GM21360 (cell line): ENCODE data around the gene PRR15L.

Experiments
- ATAC-seq: cut with Tn5 transposase; IDR thresholded peaks from one replicate; pipeline ENCODE4 v1.9.1; 2021; ENCODE audit warnings: mild to moderate bottlenecking, moderate library complexity; ENCODE audit not compliant: unreplicated experiment

The PRR15L gene

DNA sequence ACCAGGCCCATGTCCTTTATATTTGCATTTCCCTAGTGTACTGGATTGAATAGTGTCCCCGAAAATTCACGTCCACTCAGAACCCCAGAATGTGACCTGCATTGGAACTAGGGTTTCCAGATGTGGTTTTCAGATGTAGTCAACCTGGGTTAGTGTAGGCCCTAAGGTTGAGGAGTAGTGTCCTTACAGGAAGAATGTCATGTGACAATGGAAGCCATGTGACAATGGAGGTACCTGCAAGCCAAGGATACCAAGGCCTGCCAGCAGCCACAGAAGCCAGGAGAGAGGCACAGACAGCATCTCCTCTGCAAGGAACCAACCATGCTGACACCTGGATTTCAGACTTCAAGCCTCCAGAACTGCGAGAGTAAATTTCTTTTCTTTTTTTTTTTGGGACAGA, 5.2 kb upstream of the PRR15L start:
- ATAC-seq: no peak

GRCh38 chr17:47961406-47961805, 3.7 kb upstream of the PRR15L start:
- ATAC-seq: no peak

DNA sequence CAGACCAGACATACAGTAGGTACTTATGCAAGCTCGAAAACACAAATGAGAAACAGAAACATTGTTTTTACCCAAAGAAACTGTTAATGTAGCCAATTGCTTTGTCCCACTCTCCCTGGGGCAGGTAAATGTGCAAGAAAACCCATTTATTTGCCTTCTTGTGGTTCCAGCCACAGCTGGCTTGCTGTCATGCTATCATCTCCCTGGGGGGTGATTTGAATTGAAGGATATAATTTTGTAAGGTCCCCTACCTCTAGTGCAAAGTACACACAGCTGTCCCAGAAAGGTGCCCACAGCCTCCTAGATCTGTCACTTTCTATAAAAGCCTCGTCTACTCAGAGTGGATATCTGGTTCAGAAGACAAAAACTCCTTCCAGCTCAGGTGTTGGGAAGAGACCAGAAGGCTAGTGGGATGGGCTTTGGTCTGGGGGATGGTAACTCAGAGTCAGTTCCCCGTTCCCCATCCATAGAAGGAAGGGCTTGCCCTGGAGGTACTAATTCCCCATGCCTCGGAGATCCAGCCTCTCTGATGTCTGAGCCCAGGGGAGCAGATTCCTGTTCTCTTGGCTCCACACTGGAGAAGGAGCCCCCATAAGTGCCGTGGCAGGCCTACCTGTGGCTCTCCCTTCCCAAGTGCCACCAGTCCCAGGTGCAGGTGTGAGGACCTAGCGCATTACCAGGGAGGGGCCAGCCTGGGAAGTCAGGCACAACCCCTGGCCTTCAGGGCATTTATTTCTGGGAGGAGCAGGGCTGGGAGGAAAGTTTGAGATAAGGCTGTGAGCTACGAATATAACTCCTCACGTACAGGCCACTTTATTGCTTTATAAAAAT, 2.4 kb upstream of the PRR15L start:
- no peak for ATAC-seq

DNA sequence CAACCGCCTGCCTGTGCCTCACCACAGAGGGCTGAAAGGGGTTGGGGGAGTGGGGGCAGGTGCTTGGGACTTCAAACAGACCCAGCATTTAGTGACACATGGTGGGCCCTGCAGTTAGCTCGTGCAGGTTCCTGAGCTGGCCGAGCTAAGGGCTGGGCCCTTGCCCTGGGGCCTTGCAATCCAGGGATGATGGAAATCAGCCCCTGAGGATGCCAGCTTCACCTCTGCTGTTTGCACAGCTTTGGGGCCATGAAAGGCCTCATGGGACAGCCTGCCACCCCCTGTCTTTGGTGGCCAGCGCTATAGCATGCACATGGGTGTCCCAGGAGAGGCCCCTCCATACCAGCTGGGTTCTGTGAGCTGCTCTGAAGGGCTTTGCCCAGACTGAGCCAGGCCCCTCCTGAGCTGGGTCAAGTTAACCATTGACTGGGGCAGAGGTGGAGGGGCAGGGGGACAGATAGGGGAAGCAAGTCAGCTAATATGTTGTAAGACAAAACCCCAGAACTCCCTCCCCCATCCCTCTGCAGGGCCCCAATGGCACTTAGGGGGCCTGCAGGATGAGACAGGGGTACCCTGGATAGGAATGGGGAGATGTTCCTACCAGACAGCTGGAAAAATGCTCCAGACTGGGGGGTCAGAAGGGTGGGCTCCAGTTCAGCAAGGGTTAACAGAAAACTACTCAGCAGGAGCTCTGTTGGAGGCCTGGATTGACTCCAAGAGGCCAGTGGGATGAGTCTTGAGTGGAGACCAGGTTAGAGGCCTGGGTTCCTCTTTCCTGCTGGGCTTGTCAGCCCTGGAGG, 692 bp downstream of the PRR15L start:
- no peak for ATAC-seq

DNA sequence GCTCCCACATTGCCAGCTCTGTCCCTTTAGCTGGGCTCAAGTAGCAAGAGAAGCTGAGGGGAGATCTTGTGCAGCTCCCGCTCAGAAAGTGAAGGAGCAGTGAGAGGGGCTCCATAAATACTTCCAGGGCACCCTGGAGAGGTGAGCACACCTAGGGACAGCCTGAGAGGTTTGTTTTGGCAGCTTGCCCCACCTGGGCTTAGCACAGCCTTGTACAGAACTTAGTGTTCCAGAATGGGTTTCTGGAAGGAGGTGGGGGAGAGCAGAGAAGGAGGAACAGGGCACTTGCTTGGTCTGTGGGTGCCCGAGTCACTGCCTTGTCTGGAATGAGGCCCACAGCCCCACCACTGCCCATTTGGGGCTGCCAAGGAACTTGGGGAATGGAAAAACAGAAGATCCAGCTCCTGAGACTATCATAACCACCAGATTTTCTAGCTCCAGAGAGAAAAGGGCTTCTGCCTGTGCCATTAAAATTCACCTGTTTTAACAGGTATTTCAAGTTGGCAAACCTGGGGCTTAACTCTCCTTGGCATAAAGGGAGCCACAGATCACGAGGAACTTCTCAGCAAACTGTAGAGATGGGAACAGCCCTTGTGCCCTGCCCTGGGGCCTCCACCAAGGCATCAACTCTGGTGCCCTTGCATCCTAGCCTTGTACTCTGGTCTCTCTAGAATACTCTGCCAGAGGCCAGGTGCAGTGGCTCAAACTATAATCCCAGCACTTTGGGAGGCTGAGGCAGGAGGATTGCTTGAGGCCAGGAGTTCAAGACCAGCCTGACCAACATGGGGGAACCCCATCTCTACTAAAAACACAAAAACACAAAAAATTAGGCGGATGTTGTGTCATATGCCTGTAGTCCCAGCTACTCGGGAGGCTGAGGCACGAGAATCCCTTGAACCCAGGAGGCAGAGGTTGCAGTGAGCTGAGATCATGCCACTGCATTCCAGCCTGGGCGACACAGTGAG, 1.9 kb downstream of the PRR15L start:
- ATAC-seq: no peak

DNA sequence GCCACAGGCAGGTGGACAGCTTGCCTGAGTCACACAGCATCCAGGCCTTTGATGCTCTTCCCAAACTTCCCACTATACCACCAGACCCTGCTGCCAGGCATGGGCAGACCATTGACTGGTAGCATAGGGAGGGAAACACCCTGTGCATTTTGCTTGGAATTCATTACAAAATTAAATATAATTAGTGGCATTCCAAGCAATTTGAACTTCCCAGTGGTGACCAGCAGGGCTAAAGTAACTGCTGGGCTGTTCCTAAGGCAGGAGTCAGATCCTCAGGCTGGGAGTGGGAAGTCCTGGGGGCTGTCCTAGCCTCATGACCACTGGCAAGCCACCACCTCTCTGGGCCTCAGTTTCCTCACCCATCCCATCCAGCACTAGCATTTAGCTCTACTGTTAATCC, 3.8 kb downstream of the PRR15L start:
- no peak for ATAC-seq

GRCh38 chr17:47952171-47953021, 5.3 kb downstream of the PRR15L start:
- ATAC-seq: no peak

DNA sequence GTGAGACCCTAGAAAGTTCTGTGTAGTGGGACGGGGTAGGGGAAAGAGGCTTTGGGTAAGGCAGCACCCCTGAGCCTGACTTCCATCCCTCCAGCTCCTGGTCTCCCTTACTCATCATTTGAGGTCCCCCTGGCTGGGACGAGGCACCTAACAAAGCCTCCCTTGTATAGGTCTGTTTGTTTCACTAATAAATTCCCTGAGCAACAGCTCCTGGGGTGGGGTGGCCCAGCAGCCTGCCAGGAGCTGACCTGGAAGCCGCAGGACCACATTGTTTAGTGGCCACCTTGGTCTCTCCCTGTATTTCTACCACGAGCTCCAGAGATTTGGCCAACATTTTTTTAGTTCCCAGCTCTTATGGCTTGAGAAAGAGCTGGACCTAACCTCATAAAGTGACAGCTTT, 7.2 kb downstream of the PRR15L start:
- no peak for ATAC-seq

GRCh38 chr17:47949946-47950345, 7.7 kb downstream of the PRR15L start:
- peak; percentile 27 for ATAC-seq

DNA sequence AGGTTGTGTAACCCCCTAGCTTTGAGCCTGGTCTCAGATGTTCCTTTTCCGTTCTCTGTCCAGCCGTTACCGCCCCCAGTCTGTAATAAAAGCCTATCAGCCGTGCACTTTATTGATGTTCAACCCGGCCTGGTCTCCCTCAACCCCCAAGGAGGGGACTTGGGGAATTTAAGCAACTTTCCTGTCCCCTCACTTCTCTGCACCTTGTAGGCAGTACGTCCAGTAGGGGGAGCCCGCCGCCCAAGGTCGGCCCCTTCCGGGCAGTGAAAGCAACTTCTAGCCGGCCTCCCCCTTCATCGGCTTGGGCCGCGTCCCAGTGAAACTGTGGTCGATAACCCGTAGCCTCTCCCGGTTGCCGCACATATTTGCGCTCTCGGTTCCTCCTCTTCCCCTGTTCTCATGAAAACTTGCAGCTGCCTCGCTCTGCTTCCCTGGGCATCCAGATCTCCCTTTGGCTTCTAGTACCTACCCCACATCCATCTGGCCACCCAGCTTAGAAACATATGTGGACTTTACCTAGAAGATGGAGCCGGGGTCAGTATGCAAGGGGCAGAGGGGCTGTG, 8.4 kb downstream of the PRR15L start:
- ATAC-seq: peak; percentile 51

- ATAC-seq: no peak
These were observed 8.9 kb downstream of the PRR15L start for GRCh38 chr17:47948706-47949196.

GRCh38 chr17:47946929-47947397, 10.7 kb downstream of the PRR15L start:
- no peak for ATAC-seq

- no peak for ATAC-seq
These were observed 11.2 kb downstream of the PRR15L start for GRCh38 chr17:47946516-47946915.

DNA sequence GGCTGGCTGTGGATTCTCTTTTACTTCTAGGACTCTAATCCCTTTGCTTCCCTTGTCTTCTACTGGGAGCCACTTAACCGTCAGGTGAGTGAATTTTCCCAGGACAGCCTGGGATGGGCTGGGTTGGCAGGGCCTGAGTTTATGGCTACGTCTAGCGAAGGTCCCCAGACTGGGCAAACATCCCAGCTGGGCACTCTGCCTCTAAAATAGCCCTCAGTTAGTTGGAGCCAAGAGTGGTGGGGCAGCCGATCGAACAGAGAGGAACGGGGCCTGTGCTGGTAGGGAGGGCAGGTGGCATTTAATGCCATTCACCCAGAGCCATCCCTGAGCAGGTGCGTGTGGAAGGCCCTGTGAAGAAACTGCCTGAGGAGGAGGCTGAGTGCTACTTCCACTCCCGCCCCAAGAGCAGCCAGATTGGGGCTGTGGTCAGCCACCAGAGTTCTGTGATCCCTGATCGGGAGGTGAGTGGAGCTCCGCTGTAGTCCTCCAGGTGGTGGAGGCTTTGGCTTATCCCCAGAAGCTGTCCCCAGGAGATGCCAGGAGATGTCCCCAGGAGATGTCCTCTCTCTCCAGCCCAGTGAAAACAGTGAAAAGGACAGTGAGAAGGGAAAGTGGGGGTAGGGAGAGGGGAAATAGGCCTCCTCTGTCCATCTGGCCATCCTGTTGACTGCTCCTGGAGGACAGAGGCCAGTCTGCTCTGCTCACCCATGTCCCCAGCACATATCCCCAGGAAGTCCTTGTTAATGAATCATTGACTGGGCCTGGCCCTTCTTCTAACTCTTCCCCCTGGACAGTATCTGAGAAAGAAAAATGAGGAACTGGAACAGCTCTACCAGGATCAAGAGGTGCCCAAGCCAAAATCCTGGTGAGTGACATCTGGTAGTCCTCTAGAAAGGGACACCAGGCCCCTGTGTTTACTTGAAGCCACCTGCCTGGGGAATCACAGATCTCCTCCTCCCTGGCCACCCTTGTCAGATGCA, 11.9 kb downstream of the PRR15L start:
- no peak for ATAC-seq

DNA sequence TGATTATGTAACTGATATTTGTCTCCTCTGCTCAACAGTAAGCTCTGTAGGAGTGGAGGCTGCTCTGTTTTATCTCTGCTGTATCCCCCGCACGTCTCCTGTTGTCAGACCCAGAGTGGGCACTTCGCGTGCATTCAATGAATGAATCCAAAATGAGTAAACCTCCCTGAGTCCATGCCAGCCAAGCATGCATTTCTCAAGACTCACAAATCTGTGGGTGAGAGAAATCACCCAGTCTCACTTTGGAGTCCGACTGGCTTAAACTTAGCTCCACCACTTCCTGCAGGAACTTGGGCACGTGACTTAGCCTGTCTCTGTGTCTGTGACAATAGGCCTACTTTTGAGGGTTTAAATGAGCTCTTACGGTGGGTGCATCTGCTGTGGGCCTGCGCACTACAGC, 12.6 kb downstream of the PRR15L start:
- ATAC-seq: no peak

- no peak for ATAC-seq
These were observed 15.1 kb downstream of the PRR15L start for GRCh38 chr17:47942568-47942967.

DNA sequence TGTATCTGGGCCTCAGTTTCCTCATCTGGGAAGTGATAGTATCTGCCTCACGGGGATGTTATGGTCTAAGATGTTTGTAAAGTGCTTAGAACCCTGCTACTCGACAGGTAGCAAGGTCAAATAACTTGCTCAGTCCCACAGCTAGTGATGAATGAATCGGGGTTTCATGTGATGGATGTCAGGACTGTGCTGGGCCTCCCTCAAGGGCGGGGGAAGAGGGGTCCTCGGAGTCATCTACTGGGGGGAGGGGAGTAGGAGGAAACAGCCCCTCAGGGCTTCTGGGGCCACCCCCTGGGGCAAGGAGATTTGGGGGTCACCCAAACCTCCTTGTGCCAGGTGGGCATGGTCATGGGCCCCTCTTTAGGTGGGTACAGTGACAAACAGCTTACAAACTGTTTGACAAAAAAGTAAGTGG, 15.6 kb downstream of the PRR15L start:
- no peak for ATAC-seq
